Activated naive CD8-positive, alpha-beta T cell treated with anti-CD3 and anti-CD28 coated beads, Interleukin-2, amount 10 ng/mL, durations not matched to agents 7 days and 5 days (primary cell): ENCODE results near the gene ST6GALNAC5. TPM values are rescaled to one million over a fixed set of nuclear protein-coding genes. Genes with fewer than 3 reads are reported as not detected.
"Not testable (repeated sequence)": the region's sequence is repeated elsewhere in the genome, so short reads cannot be mapped to it uniquely, and the experiment has no call there.

Experiments
- ATAC-seq: fragments of 150-1000 bp; cut with Tn5 transposase; one replicate; pipeline ENCODE4 v1.10.0; 2021; ENCODE audit warnings: low read depth, moderate library complexity
- POLR2A ChIA-PET: fragments of 350-600 bp; sonication (Branson Sonifier 250); formaldehyde crosslinking; loops from one replicate; lab custom pipeline; 2021; ENCODE audit warnings: antibody characterized with exemption; lab: Charles Lee
- DNase-seq: peaks from one replicate; pipeline ENCODE4 v3.0.0; 2021
- H3K27ac Mint-ChIP-seq: one replicate; pipeline ENCODE4 v1.8.0; 2022; ENCODE audit warnings: mild to moderate bottlenecking, mixed read lengths
- H3K27me3 Mint-ChIP-seq: one replicate; pipeline ENCODE4 v1.8.0; 2022; ENCODE audit warnings: mild to moderate bottlenecking, moderate library complexity, mixed read lengths
- H3K36me3 Mint-ChIP-seq: one replicate; pipeline ENCODE4 v1.8.0; 2021; ENCODE audit warnings: mild to moderate bottlenecking, mixed read lengths
- H3K4me1 Mint-ChIP-seq: one replicate; pipeline ENCODE4 v1.8.0; 2021; ENCODE audit warnings: mixed read lengths
- H3K4me3 Mint-ChIP-seq: one replicate; pipeline ENCODE4 v1.8.0; 2022; ENCODE audit warnings: mild to moderate bottlenecking, moderate library complexity, mixed read lengths
- H3K9me3 Mint-ChIP-seq: one replicate; pipeline ENCODE4 v1.8.0; 2021; ENCODE audit warnings: mixed read lengths
- total RNA-seq, 2 experiments: library from RNA; stranded (reverse); gene quantifications; one replicate each; pipeline ENCODE4 v1.2.3, GENCODE V29; 2021

The ST6GALNAC5 gene
- total RNA-seq, 2 experiments from 2014 or later = not detected

DNA sequence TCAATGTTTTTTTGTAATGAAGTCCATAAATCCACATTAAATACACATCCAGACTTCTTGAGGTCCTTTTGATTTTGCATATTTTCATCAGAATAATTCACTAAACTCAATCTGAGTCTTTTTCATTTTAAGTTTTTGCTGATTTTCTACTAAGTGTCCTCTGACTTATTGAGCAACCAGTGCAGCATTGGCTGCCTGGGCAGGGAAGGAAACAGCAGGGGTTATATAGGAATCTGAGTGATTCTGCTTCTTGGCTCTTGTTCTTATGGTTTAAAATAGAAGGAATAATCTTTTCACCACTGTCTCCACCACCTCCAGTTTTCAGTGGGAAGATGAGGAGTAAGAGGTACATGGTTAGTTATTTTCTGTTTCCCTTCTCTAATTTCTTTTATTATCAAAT lies 88.4 kb downstream of the ST6GALNAC5 start:
- DNase-seq = no peak
- Mint-ChIP-seq H3K36me3 (no peaks in the 10 kb centered on the region), H3K27ac (no peak overlapping the region), H3K4me3 (no peak overlapping the region), H3K9me3 (no peaks in the 10 kb centered on the region), H3K27me3 (peaks cover 2% of the 10 kb centered on the region), H3K4me1 (no peaks in the 10 kb centered on the region)
- no peak for ATAC-seq
- POLR2A ChIA-PET = no interaction called here

- no peaks in the 10 kb centered on the region for H3K36me3 Mint-ChIP-seq
- H3K27ac Mint-ChIP-seq = no peak overlapping the region
- ATAC-seq (no peak), DNase-seq (no peak)
- no peaks in the 10 kb centered on the region for H3K4me1 Mint-ChIP-seq
- no peak overlapping the region for H3K4me3 Mint-ChIP-seq
- peaks cover 2% of the 10 kb centered on the region for H3K27me3 Mint-ChIP-seq
- POLR2A ChIA-PET = no interaction called here
- no peaks in the 10 kb centered on the region for H3K9me3 Mint-ChIP-seq
These were observed 90.7 kb downstream of the ST6GALNAC5 start for GRCh38 chr1:76957961-76958360.

DNA sequence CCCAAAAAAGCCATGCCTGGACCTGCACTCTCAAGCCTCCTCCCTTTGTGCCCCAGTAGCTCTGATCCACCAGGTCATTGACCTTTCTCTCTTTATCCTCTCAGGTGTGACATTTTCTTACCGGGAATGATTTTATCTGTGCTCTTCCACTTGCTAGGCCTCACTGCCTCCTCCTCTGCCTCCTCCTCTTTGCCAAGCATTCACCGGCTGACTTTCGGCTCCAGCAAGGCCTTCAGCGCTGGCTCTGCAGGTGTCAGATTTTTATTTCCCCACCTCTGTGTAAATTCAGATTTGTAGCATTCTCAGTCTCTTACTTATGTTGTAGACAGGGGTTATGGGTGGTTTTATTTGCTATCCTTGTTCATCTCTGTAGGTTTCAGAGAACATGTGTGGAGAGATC lies 91.5 kb downstream of the ST6GALNAC5 start:
- Mint-ChIP-seq H3K36me3 (no peaks in the 10 kb centered on the region), H3K9me3 (no peaks in the 10 kb centered on the region), H3K27ac (no peak overlapping the region), H3K4me1 (no peaks in the 10 kb centered on the region), H3K4me3 (no peak overlapping the region), H3K27me3 (peaks cover 2% of the 10 kb centered on the region)
- ATAC-seq (no peak), DNase-seq (no peak)
- POLR2A ChIA-PET = no interaction called here

DNA sequence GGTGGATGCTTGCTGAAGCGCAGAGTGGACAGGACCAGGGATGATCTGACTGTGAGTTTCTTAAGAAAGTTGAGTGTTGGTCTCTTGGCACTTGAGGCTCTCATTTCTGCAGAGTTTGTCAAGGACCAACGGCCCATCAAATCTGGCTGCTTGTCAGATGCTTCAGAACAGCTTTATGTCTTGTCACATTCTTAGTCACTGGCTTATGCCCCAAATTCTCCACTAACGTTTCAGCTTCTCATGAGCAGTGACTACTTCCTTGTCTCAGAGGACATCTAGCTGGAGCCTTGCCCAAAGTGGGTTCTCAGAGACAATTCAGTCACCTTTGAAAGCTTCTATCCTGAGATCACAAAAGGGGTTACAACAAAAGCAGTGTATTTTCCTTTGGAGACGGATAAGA lies 92.3 kb downstream of the ST6GALNAC5 start:
- POLR2A ChIA-PET = no interaction called here
- H3K27ac Mint-ChIP-seq = no peak overlapping the region
- no peaks in the 10 kb centered on the region for H3K9me3 Mint-ChIP-seq
- no peaks in the 10 kb centered on the region for H3K36me3 Mint-ChIP-seq
- peaks cover 2% of the 10 kb centered on the region for H3K27me3 Mint-ChIP-seq
- no peak for ATAC-seq
- no peaks in the 10 kb centered on the region for H3K4me1 Mint-ChIP-seq
- no peak overlapping the region for H3K4me3 Mint-ChIP-seq
- DNase-seq = no peak

- Mint-ChIP-seq H3K27ac (no peak overlapping the region), H3K4me1 (no peaks in the 10 kb centered on the region), H3K27me3 (peaks cover 2% of the 10 kb centered on the region), H3K9me3 (no peaks in the 10 kb centered on the region), H3K4me3 (no peak overlapping the region), H3K36me3 (no peaks in the 10 kb centered on the region)
- POLR2A ChIA-PET = no interaction called here
- ATAC-seq (no peak), DNase-seq (no peak)
These were observed 94.0 kb downstream of the ST6GALNAC5 start for GRCh38 chr1:76961181-76961819.

DNA sequence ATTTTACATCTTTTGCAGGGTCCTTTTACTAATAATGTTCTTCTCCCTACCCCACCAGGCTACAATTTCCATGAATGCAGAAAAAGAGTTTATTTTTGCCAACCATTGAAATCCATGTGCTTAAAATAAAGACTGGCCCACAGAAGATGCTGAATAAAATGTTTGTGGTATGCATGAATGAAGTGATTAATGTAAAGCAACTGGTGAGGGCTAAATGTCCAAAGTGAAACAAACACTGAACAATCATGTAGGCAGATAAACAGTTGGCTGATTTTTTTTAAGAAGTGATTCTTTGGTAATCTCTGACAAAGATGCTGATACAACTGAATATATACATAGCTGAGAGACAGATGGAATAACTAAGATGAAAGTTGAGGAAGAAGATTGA lies 94.5 kb downstream of the ST6GALNAC5 start:
- Mint-ChIP-seq H3K27ac (no peak overlapping the region), H3K27me3 (peaks cover 2% of the 10 kb centered on the region), H3K4me3 (no peak overlapping the region), H3K9me3 (no peaks in the 10 kb centered on the region), H3K36me3 (no peaks in the 10 kb centered on the region), H3K4me1 (no peaks in the 10 kb centered on the region)
- POLR2A ChIA-PET = no interaction called here
- ATAC-seq (no peak), DNase-seq (no peak)

- H3K4me1 Mint-ChIP-seq, H3K4me3 Mint-ChIP-seq, H3K27me3 Mint-ChIP-seq, ATAC-seq, H3K9me3 Mint-ChIP-seq, POLR2A ChIA-PET, H3K36me3 Mint-ChIP-seq, DNase-seq, H3K27ac Mint-ChIP-seq: not testable (repeated sequence)
These were observed 114.0 kb downstream of the ST6GALNAC5 start for GRCh38 chr1:76981267-76981666.

DNA sequence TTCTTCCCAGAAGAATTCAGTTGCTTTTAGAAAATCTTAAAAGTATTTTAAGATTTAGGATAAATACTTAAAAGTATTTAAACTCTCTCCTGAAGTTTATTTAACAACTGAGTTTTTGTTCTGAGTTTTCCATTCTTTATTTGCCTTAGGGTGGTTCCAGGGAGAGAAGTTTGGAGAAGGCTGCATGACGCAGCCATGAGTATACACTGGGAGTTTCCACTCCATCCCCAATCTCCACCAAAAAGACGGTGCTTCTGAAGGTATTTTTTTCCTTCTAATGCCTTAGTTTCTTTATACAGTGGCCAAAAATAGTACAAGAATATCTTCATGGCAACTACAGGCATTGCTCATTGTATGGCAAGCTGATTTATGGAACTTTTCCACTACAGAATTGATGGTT lies 122.7 kb downstream of the ST6GALNAC5 start:
- DNase-seq = no peak
- H3K4me1 Mint-ChIP-seq = no peaks in the 10 kb centered on the region
- no peak for ATAC-seq
- peaks cover 3% of the 10 kb centered on the region for H3K9me3 Mint-ChIP-seq
- POLR2A ChIA-PET = no interaction called here
- no peaks in the 10 kb centered on the region for H3K36me3 Mint-ChIP-seq
- peaks cover 10% of the 10 kb centered on the region for H3K27me3 Mint-ChIP-seq
- H3K27ac Mint-ChIP-seq = no peak overlapping the region
- no peak overlapping the region for H3K4me3 Mint-ChIP-seq

GRCh38 chr1:76993036-76993435 lies 125.8 kb downstream of the ST6GALNAC5 start:
- no peak overlapping the region for H3K27ac Mint-ChIP-seq
- H3K4me3 Mint-ChIP-seq = no peak overlapping the region
- DNase-seq (no peak), ATAC-seq (no peak)
- H3K4me1 Mint-ChIP-seq = no peaks in the 10 kb centered on the region
- H3K27me3 Mint-ChIP-seq = peaks cover 10% of the 10 kb centered on the region
- POLR2A ChIA-PET = no interaction called here
- H3K36me3 Mint-ChIP-seq = no peaks in the 10 kb centered on the region
- H3K9me3 Mint-ChIP-seq = peaks cover 1% of the 10 kb centered on the region

GRCh38 chr1:76998582-76999223 lies 131.4 kb downstream of the ST6GALNAC5 start:
- H3K4me3 Mint-ChIP-seq = no peak overlapping the region
- no peaks in the 10 kb centered on the region for H3K36me3 Mint-ChIP-seq

GRCh38 chr1:77007675-77008074 lies 140.4 kb downstream of the ST6GALNAC5 start:
- ATAC-seq (no peak), DNase-seq (no peak)
- no peaks in the 10 kb centered on the region for H3K36me3 Mint-ChIP-seq
- no peak overlapping the region for H3K4me3 Mint-ChIP-seq
- H3K27ac Mint-ChIP-seq = no peak overlapping the region
- peaks cover 4% of the 10 kb centered on the region for H3K9me3 Mint-ChIP-seq
- H3K27me3 Mint-ChIP-seq = peaks cover 2% of the 10 kb centered on the region
- POLR2A ChIA-PET = no interaction called here
- H3K4me1 Mint-ChIP-seq = no peaks in the 10 kb centered on the region

More at GRCh38 chr1:76998582-76999223, 131.4 kb downstream of the ST6GALNAC5 start:
- H3K27me3 Mint-ChIP-seq = no peaks in the 10 kb centered on the region
- ATAC-seq = no peak
- POLR2A ChIA-PET = no interaction called here
- H3K27ac Mint-ChIP-seq = no peak overlapping the region
- DNase-seq = no peak
- no peaks in the 10 kb centered on the region for H3K9me3 Mint-ChIP-seq
- H3K4me1 Mint-ChIP-seq = no peaks in the 10 kb centered on the region

- H3K36me3 Mint-ChIP-seq = no peaks in the 10 kb centered on the region
- no peaks in the 10 kb centered on the region for H3K9me3 Mint-ChIP-seq
- POLR2A ChIA-PET = no interaction called here
- peaks cover 2% of the 10 kb centered on the region for H3K27me3 Mint-ChIP-seq
- no peak overlapping the region for H3K27ac Mint-ChIP-seq
- DNase-seq (no peak), ATAC-seq (no peak)
- no peak overlapping the region for H3K4me3 Mint-ChIP-seq
- no peaks in the 10 kb centered on the region for H3K4me1 Mint-ChIP-seq
These were observed 143.7 kb downstream of the ST6GALNAC5 start for GRCh38 chr1:77010937-77011336.

- POLR2A ChIA-PET = no interaction called here
- Mint-ChIP-seq H3K27me3 (peaks cover 5% of the 10 kb centered on the region), H3K36me3 (no peaks in the 10 kb centered on the region), H3K27ac (no peak overlapping the region), H3K4me3 (no peak overlapping the region), H3K9me3 (no peaks in the 10 kb centered on the region), H3K4me1 (no peaks in the 10 kb centered on the region)
- DNase-seq (no peak), ATAC-seq (no peak)
These were observed 144.8 kb downstream of the ST6GALNAC5 start for GRCh38 chr1:77012066-77012465.

GRCh38 chr1:77014073-77014788 lies 147.0 kb downstream of the ST6GALNAC5 start:
- ATAC-seq = no peak
- Mint-ChIP-seq H3K9me3 (no peaks in the 10 kb centered on the region), H3K4me1 (no peaks in the 10 kb centered on the region), H3K27me3 (peaks cover 17% of the 10 kb centered on the region), H3K36me3 (no peaks in the 10 kb centered on the region), H3K4me3 (no peak overlapping the region), H3K27ac (no peak overlapping the region)
- DNase-seq = no peak
- POLR2A ChIA-PET = no interaction called here
